GM06990 (cell line): ENCODE results near the gene ZBTB7C.
A peak's percentile ranks its signal among the peaks of the same experiment; 100 is the strongest.

Source experiments
- DNase-seq: peaks from one replicate; pipeline ENCODE4 v3.0.0-alpha.2; 2011; ENCODE audit not compliant: insufficient read length; ENCODE audit errors: extremely low read depth
- H3K27me3 ChIP-seq: replicated peaks from 2 replicates; pipeline ENCODE4 v1.6.0; 2011; ENCODE audit warnings: low read length; ENCODE audit not compliant: control insufficient read depth, insufficient read depth
- H3K36me3 ChIP-seq: 2 replicates; pipeline ENCODE4 v1.5.1; 2011; ENCODE audit warnings: low read length; ENCODE audit not compliant: control insufficient read depth, insufficient read depth
- H3K4me3 ChIP-seq: replicated peaks from 2 replicates; pipeline ENCODE4 v1.5.1; 2011; ENCODE audit warnings: low read depth, mild to moderate bottlenecking, control low read depth, low read length
- TF ChIP-seq, protein P1 (sequence below): IDR thresholded peaks from 2 replicates; pipeline ENCODE4 v1.5.1; 2011; ENCODE audit warnings: low read length, control low read depth, mild to moderate bottlenecking, inconsistent platforms; ENCODE audit not compliant: insufficient read depth, poor library complexity, severe bottlenecking

ZBTB7C gene

GRCh38 chr18:48164116-48164515 is 245.1 kb downstream of the ZBTB7C start:
- Histone ChIP-seq H3K4me3 (no peak overlapping the region), H3K27me3 (peaks cover 3% of the 10 kb centered on the region), H3K36me3 (no peaks in the 10 kb centered on the region)
- TF ChIP-seq, protein P1, sequence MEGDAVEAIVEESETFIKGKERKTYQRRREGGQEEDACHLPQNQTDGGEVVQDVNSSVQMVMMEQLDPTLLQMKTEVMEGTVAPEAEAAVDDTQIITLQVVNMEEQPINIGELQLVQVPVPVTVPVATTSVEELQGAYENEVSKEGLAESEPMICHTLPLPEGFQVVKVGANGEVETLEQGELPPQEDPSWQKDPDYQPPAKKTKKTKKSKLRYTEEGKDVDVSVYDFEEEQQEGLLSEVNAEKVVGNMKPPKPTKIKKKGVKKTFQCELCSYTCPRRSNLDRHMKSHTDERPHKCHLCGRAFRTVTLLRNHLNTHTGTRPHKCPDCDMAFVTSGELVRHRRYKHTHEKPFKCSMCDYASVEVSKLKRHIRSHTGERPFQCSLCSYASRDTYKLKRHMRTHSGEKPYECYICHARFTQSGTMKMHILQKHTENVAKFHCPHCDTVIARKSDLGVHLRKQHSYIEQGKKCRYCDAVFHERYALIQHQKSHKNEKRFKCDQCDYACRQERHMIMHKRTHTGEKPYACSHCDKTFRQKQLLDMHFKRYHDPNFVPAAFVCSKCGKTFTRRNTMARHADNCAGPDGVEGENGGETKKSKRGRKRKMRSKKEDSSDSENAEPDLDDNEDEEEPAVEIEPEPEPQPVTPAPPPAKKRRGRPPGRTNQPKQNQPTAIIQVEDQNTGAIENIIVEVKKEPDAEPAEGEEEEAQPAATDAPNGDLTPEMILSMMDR = no peak
- DNase-seq = no peak

- Histone ChIP-seq H3K4me3 (no peak overlapping the region), H3K36me3 (no peaks in the 10 kb centered on the region), H3K27me3 (peaks cover 2% of the 10 kb centered on the region)
- DNase-seq = no peak
- TF ChIP-seq, protein P1 = no peak
These were observed 245.5 kb downstream of the ZBTB7C start for GRCh38 chr18:48163738-48164115.

DNA sequence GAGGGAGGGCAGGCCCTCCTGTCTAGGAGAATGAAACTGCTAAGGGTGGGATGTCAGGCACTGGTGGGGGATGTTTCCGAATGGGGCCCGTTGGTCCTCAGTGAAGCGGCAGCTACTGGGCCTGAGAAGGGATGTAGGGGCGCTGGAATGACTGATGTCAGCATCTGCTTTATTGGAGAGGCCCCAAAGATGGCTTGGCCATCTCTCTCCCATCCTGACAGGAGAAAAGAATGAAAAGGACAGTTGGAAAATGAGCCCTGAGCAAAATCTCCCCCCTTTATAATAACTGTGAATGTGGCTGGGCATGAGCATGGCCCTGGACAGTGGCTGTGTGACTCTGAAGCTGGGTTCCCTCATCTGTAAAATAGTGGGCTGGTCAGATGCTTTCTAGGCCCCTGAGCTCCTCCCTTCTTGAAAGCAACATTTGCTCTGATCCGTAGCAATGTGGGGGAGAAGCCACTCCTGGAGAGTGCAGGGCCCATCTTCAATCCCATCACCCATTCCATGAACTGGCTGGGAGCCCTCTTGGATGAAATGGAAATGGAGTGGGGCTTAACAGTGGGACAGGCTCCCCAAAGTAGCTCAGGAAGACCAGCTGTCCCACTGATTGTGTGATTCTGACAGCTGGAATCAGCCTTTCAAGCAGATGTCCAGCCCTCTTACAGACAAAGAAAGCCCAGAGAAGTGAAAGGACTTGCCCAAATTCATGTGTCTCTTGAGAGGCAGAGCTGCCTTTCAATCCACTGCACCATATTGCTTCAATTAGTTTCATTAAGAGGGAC is 246.0 kb downstream of the ZBTB7C start:
- Histone ChIP-seq H3K27me3 (peaks cover 2% of the 10 kb centered on the region), H3K36me3 (no peaks in the 10 kb centered on the region), H3K4me3 (no peak overlapping the region)
- TF ChIP-seq, protein P1 = no peak
- no peak for DNase-seq

DNA sequence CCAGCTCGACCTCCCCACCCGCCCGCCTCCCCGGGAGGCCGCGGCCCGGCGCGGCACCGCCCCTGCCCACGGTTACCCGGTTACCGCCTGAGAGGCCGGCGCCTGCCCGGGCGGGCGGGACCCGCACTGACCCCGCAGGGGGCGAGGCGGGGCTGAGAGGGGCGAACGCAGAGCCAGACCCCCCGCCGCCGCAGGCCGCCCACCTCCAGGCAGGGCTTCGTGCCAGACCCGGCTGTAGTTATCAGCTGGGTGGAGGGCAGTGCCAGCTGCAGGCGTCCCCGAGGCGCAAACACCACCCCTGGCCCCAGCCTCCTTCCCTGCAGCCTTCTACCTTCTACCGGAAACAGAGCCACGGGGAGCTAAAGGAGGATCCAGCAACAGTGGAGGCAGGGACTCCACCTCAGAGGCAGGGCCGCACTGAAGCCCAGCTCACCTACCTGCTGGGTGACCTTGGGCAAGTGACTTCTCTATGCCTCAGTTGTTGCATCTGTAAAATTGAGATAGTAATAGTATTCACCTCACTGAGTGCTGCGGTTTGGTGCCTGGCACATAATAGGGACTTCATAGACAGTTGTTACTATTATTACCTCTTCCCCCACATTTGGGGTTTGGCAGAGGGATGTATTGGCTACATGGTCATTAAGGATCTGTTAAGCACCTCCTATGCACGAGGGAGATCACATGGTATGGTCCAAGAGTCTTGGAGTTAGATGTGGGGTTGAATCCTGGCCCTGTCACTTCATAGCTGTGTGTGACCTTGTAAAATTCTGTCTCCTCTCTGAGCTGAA is 247.1 kb downstream of the ZBTB7C start:
- peak overlapping the region; percentile 36; the same call in 1 of the 2 replicates for H3K4me3 ChIP-seq
- H3K27me3 ChIP-seq = peaks cover 2% of the 10 kb centered on the region
- TF ChIP-seq, protein P1 = no peak
- DNase-seq = no peak
- no peaks in the 10 kb centered on the region for H3K36me3 ChIP-seq

DNA sequence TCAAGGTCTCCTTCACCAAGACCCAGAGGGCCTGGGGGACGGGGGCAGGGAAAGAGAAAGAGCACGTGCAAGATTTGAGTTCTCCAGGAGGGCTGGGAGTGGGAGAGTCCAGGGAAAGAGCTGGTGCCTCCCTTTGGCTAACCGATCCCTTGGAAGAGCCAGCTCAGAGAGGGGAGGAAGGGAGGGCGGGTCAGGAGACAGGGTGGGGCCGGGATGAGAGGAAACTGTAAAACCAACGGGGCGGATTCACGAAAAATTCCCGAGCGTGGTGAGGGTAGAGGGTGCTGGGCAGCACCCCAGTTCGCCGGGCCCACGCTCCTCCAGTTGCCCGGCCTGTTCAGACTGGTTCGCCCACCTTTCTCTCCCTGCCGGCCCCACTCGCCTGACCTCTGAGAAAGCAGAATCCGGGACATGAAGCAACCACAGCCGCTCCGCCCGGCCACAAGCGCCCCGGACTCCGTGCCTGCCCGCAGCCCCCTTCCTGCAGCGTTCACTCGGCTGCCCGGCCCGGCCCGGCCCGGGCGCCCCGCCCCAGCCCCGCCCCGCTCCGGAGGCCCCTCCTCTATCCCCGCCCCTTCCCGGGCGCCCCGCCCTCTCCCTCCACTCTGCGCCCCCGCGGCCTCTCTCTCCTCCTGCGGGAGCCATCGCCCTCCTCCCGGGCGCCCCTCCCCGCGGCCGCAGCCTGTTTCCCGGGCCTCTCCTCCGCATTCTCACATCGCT is 247.8 kb downstream of the ZBTB7C start:
- Histone ChIP-seq H3K36me3 (no peaks in the 10 kb centered on the region), H3K4me3 (peak overlapping the region; percentile 36; the same call in 1 of the 2 replicates), H3K27me3 (peaks cover 2% of the 10 kb centered on the region)
- peak; percentile 32 for DNase-seq
- TF ChIP-seq, protein P1 = no peak
